Uterus (tissue), 2 donors: ENCODE results near the gene ARSG.

ENCODE experiments used
- CTCF ChIP-seq, 4 experiments: fragments of 200-600 bp in 2 of 4; fragments of 450-650 bp in 2 of 4; sonication (generic) in 2 of 4; IDR thresholded peaks; one replicate each; pipeline ENCODE4 v1.5.1; 2016 to 2019; ENCODE audit warnings: antibody characterized with exemption in 4 of 4, mild to moderate bottlenecking in 2 of 4, moderate library complexity in 1 of 4
- POLR2A ChIP-seq, 2 donors: fragments of 450-650 bp; IDR thresholded peaks; one replicate each; pipeline ENCODE4 v1.6.1; 2016; ENCODE audit warnings: antibody characterized with exemption in 2 of 2, mild to moderate bottlenecking in 1 of 2, moderate library complexity in 1 of 2

DNA sequence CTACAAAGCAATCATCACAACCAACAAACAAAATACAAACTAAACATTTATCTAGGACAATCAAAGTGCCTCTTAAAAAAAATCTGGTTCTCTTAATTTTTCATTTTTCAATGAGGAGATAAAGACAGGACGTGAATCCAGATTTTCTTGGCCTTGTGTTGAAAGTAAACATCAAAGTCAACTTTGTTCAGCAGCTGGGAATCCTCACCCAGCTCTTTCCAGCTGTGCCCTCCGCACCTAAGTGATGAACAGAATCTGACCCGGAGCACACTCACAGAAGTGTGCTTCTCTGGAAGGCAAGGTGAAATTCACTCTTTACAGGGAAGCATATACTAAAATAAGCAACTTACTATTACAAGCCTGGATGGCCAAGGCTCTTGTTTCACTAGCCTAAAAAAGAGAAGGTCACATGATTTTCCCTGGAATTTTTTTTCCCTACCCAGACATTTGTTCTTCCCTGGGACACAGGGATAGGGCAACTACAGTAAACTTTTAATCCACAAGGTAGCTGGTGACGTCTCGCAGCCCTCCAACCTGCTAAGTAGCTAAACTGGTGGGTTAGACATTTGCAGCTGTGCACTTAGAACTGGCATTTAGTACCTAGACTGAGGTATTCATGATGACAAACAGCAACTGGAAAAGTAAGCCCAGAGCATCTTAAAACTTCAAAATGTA lies 162.8 kb downstream of the ARSG start:
- TF ChIP-seq CTCF (IDR thresholded peaks at IDR 0.05) (no peak), POLR2A (IDR thresholded peaks at IDR 0.05) (no peak)
